ENCODE measurements around the gene ZNF358.

DNA sequence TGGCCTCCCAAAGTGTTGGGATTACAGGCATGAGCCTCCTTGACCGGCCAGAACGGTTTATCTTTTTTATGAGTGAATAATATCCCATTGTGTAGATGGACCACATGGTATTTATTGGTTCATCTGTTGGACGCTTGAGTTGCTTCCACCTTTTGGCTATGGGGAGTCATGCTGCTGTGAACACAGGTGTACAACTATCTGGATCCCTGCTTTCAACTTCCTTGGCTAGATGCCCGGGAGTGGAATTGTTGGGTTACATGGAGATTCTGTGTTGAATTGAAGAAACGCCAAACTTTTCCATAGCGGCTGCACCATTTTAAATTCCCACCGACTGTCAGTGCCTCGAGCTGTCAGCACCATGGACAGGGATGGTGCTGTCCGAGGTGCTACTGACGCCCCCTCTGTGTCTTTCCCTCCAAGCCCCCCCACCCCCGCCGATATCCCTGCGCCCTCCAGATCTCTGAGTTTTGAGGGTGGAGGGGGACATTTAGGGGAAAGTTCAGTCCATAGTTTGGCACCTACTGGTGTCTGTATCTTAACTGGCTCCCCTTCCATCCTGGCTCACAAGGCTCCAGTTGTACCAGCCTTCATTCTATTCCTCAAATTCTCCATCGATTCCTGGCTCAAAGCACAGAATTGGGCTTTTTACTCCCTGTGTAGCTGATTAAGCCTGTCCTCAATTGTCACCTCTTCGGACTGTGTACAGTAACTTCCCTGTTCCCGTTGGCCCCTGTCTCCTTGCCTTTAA, 46.9 kb downstream of the ZNF358 start:
- TF ChIP-seq EZH2 (IDR thresholded peaks at IDR 0.05; ENCODE audit: borderline replicate concordance, low read length), result no peak
- TF ChIP-seq, protein P1, sequence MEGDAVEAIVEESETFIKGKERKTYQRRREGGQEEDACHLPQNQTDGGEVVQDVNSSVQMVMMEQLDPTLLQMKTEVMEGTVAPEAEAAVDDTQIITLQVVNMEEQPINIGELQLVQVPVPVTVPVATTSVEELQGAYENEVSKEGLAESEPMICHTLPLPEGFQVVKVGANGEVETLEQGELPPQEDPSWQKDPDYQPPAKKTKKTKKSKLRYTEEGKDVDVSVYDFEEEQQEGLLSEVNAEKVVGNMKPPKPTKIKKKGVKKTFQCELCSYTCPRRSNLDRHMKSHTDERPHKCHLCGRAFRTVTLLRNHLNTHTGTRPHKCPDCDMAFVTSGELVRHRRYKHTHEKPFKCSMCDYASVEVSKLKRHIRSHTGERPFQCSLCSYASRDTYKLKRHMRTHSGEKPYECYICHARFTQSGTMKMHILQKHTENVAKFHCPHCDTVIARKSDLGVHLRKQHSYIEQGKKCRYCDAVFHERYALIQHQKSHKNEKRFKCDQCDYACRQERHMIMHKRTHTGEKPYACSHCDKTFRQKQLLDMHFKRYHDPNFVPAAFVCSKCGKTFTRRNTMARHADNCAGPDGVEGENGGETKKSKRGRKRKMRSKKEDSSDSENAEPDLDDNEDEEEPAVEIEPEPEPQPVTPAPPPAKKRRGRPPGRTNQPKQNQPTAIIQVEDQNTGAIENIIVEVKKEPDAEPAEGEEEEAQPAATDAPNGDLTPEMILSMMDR (IDR thresholded peaks at IDR 0.05; ENCODE audit: low read length), result no peak
